Measurements from ENCODE around the gene QRFP. TPM values are rescaled to one million over a fixed set of nuclear protein-coding genes. Genes with fewer than 3 reads are reported as not detected.

Gene QRFP
- total RNA-seq, 1 experiment from 2014 or later = not detected

GRCh38 chr9:130940027-130940549 is 43.5 kb upstream of the QRFP start:
- intact Hi-C loops (cut with micrococcal nuclease) = loop anchor here (10.0 kb wide), 1 partner anchor 215 kb away; no protein-coding TSS in a partner anchor
- no peaks in the 10 kb centered on the region for H3F3A ChIP-seq (ENCODE audit: low read length, unreplicated experiment)
- TF ChIP-seq, protein P1, sequence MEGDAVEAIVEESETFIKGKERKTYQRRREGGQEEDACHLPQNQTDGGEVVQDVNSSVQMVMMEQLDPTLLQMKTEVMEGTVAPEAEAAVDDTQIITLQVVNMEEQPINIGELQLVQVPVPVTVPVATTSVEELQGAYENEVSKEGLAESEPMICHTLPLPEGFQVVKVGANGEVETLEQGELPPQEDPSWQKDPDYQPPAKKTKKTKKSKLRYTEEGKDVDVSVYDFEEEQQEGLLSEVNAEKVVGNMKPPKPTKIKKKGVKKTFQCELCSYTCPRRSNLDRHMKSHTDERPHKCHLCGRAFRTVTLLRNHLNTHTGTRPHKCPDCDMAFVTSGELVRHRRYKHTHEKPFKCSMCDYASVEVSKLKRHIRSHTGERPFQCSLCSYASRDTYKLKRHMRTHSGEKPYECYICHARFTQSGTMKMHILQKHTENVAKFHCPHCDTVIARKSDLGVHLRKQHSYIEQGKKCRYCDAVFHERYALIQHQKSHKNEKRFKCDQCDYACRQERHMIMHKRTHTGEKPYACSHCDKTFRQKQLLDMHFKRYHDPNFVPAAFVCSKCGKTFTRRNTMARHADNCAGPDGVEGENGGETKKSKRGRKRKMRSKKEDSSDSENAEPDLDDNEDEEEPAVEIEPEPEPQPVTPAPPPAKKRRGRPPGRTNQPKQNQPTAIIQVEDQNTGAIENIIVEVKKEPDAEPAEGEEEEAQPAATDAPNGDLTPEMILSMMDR (conservative IDR thresholded peaks at IDR 0.05; ENCODE audit: low read depth, low read length) = no peak
- TF ChIP-seq EZH2phosphoT487 (IDR thresholded peaks at IDR 0.05; ENCODE audit: borderline replicate concordance, low read length) = no peak
- TF ChIP-seq EZH2 (IDR thresholded peaks at IDR 0.05; ENCODE audit: low read length, unreplicated experiment) = no peak
- H3K9me3 ChIP-seq (ENCODE audit: low read length) = no peaks in the 10 kb centered on the region
- H3K4me3 ChIP-seq (ENCODE audit: low read length) = peak overlapping the region; percentile 79; the same call in 1 of the 2 replicates
- H3K4me2 ChIP-seq (ENCODE audit: low read length) = peak overlapping the region; percentile 95
- H3K27ac ChIP-seq (ENCODE audit: low read length) = no peak overlapping the region
- no peaks in the 10 kb centered on the region for H3K36me3 ChIP-seq (ENCODE audit: low read depth, low read length)
- no peak overlapping the region for H3K9ac ChIP-seq (ENCODE audit: low read length)
- H3K79me2 ChIP-seq (ENCODE audit: low read length) = no peaks in the 10 kb centered on the region
- no TSS peak for BruUV-seq (replicated peaks)
- no peaks in the 10 kb centered on the region for H4K20me1 ChIP-seq (ENCODE audit: low read length)
- no peak for ATAC-seq
- no peak for DNase-seq
- H3K27me3 ChIP-seq (ENCODE audit: low read length) = peaks cover 8% of the 10 kb centered on the region; the same call in 1 of the 2 replicates
- peaks cover 12% of the 10 kb centered on the region for H3K4me1 ChIP-seq (ENCODE audit: insufficient read depth, low read length)
- no peak overlapping the region for H2AFZ ChIP-seq (ENCODE audit: low read length)
- ChIA-PET CTCF (no interaction called here), POLR2A (ENCODE audit: unreplicated experiment) (no interaction called here)
- H3K9me2 ChIP-seq (replicated peaks; ENCODE audit: low read length) = no peaks in the 10 kb centered on the region

- H3K9me3 ChIP-seq (ENCODE audit: low read length) = no peaks in the 10 kb centered on the region
- no peaks in the 10 kb centered on the region for H4K20me1 ChIP-seq (ENCODE audit: low read length)
- no peak overlapping the region for H3K9ac ChIP-seq (ENCODE audit: low read length)
- no peak overlapping the region for H3K27ac ChIP-seq (ENCODE audit: low read length)
- no TSS peak for BruUV-seq (replicated peaks)
- ATAC-seq = no peak
- H3K4me3 ChIP-seq (ENCODE audit: low read length) = peak overlapping the region; percentile 79
- H3F3A ChIP-seq (ENCODE audit: low read length, unreplicated experiment) = no peaks in the 10 kb centered on the region
- H3K27me3 ChIP-seq (ENCODE audit: low read length) = peaks cover 8% of the 10 kb centered on the region; the same call in 1 of the 2 replicates
- no peaks in the 10 kb centered on the region for H3K9me2 ChIP-seq (replicated peaks; ENCODE audit: low read length)
- peaks cover 12% of the 10 kb centered on the region for H3K4me1 ChIP-seq (ENCODE audit: insufficient read depth, low read length)
- POLR2A ChIA-PET (ENCODE audit: unreplicated experiment) = no interaction called here
- intact Hi-C loops (cut with micrococcal nuclease) = loop anchor here (10.0 kb wide), 1 partner anchor 215 kb away; no protein-coding TSS in a partner anchor
- peak; percentile 17 for DNase-seq
- TF ChIP-seq EZH2phosphoT487 (IDR thresholded peaks at IDR 0.05; ENCODE audit: borderline replicate concordance, low read length) = no peak
- TF ChIP-seq, protein P1 (conservative IDR thresholded peaks at IDR 0.05; ENCODE audit: low read depth, low read length) = no peak
- TF ChIP-seq EZH2 (IDR thresholded peaks at IDR 0.05; ENCODE audit: low read length, unreplicated experiment) = no peak
- H3K36me3 ChIP-seq (ENCODE audit: low read depth, low read length) = no peaks in the 10 kb centered on the region
- H2AFZ ChIP-seq (ENCODE audit: low read length) = peak overlapping the region; percentile 94; the same call in 1 of the 2 replicates
- H3K4me2 ChIP-seq (ENCODE audit: low read length) = peak overlapping the region; percentile 95
- H3K79me2 ChIP-seq (ENCODE audit: low read length) = no peaks in the 10 kb centered on the region
- CTCF ChIA-PET = no interaction called here
Observed at GRCh38 chr9:130939405-130940026, 42.9 kb upstream of the QRFP start.
